Loucy (cell line): ENCODE results near the gene CRYGA.

Experiments used
- H2AFZ ChIP-seq: fragments of 200-600 bp; sonication (generic); 2 replicates; pipeline ENCODE4 v1.6.0; 2016; ENCODE audit warnings: antibody characterized with exemption, mild to moderate bottlenecking, low read length, moderate library complexity
- H3F3A ChIP-seq: fragments of 200-600 bp; 2 replicates; pipeline ENCODE4 v1.6.0; 2016; ENCODE audit warnings: antibody characterized with exemption, low read depth, mild to moderate bottlenecking
- H3K27me3 ChIP-seq: fragments of 200-600 bp; sonication (generic); 2 replicates; pipeline ENCODE4 v1.6.1; 2014; ENCODE audit warnings: low read length, mild to moderate bottlenecking; ENCODE audit not compliant: insufficient read depth, poor library complexity, severe bottlenecking
- H3K36me3 ChIP-seq: fragments of 200-600 bp; sonication (generic); 2 replicates; pipeline ENCODE4 v1.6.1; 2016; ENCODE audit warnings: low read length; ENCODE audit not compliant: insufficient read depth
- H3K4me1 ChIP-seq: fragments of 200-600 bp; sonication (generic); 2 replicates; pipeline ENCODE4 v1.5.1; 2014; ENCODE audit warnings: low read length, mild to moderate bottlenecking; ENCODE audit not compliant: insufficient read depth, poor library complexity, severe bottlenecking
- H3K4me2 ChIP-seq: fragments of 200-600 bp; sonication (generic); 2 replicates; pipeline ENCODE4 v1.6.0; 2014; ENCODE audit warnings: antibody characterized with exemption, low read length, low read depth, mild to moderate bottlenecking; ENCODE audit not compliant: poor library complexity, severe bottlenecking
- H3K4me3 ChIP-seq: fragments of 200-600 bp; sonication (generic); 2 replicates; pipeline ENCODE4 v1.5.1; 2014; ENCODE audit warnings: low read length, mild to moderate bottlenecking, mixed read lengths; ENCODE audit not compliant: poor library complexity, severe bottlenecking
- H3K79me2 ChIP-seq: fragments of 200-600 bp; sonication (generic); 2 replicates; pipeline ENCODE4 v1.6.1; 2014; ENCODE audit warnings: low read length; ENCODE audit not compliant: insufficient read depth
- H3K9ac ChIP-seq: fragments of 200-600 bp; sonication (generic); 2 replicates; pipeline ENCODE4 v1.6.0; 2014; ENCODE audit warnings: mild to moderate bottlenecking, low read depth, low read length, moderate library complexity; ENCODE audit not compliant: poor library complexity, severe bottlenecking
- H3K9me2 ChIP-seq: fragments of 200-600 bp; sonication (generic); replicated peaks from 2 replicates; pipeline ENCODE4 v1.6.1; 2016; ENCODE audit warnings: low read depth, low read length, mixed read lengths
- H3K9me3 ChIP-seq: fragments of 200-600 bp; sonication (generic); 2 replicates; pipeline ENCODE4 v1.6.1; 2014; ENCODE audit warnings: mild to moderate bottlenecking, antibody characterized with exemption, low read length, low read depth; ENCODE audit not compliant: insufficient read depth
- H4K20me1 ChIP-seq: fragments of 200-600 bp; sonication (generic); 2 replicates; pipeline ENCODE4 v1.6.0; 2014; ENCODE audit warnings: antibody characterized with exemption, low read length, mild to moderate bottlenecking; ENCODE audit not compliant: insufficient read depth, poor library complexity, severe bottlenecking
- CTCF ChIP-seq: fragments of 200-600 bp; sonication (generic); conservative IDR thresholded peaks from 2 replicates; pipeline ENCODE4 v1.5.1; 2014; ENCODE audit warnings: mild to moderate bottlenecking, antibody characterized with exemption, low read length
- EZH2phosphoT487 ChIP-seq: fragments of 200-600 bp; IDR thresholded peaks from 2 replicates; pipeline ENCODE4 v1.6.1; 2018; ENCODE audit warnings: antibody characterized with exemption, mild to moderate bottlenecking, moderate library complexity, borderline replicate concordance

CRYGA gene

GRCh38 chr2:208129744-208130711, 33.4 kb downstream of the CRYGA start, which contains the start of gene CRYGC:
Gene CRYGC (minus strand): TSS chr2:208129828. CDS start chr2:208129792, 36 bp downstream.
- Histone ChIP-seq H3F3A (no peaks in the 10 kb centered on the region), H3K9ac (no peak within 1 kb of the TSS), H3K9me2 (no peaks in the 10 kb centered on the region), H3K4me2 (no peak within 1 kb of the TSS), H3K9me3 (no peaks in the 10 kb centered on the region), H2AFZ (no peak within 1 kb of the TSS), H3K79me2 (no peaks in the 10 kb centered on the region), H3K4me3 (no peak within 1 kb of the TSS), H4K20me1 (no peaks in the 10 kb centered on the region), H3K4me1 (peaks cover 18% of the 10 kb centered on the region), H3K36me3 (no peaks in the 10 kb centered on the region), H3K27me3 (no peaks in the 10 kb centered on the region)
- TF ChIP-seq EZH2phosphoT487 (no peak), CTCF (no peak)

- TF ChIP-seq EZH2phosphoT487 (no peak), CTCF (no peak)
- Histone ChIP-seq H3K4me3 (no peak overlapping the region), H3K9me3 (no peaks in the 10 kb centered on the region), H3K9ac (no peak overlapping the region), H3K27me3 (no peaks in the 10 kb centered on the region), H3K4me1 (peaks cover 5% of the 10 kb centered on the region), H3F3A (no peaks in the 10 kb centered on the region), H3K79me2 (no peaks in the 10 kb centered on the region), H4K20me1 (no peaks in the 10 kb centered on the region), H3K9me2 (no peaks in the 10 kb centered on the region), H3K4me2 (no peak overlapping the region), H2AFZ (no peak overlapping the region), H3K36me3 (no peaks in the 10 kb centered on the region)
Measured at GRCh38 chr2:208128136-208128535, 35.3 kb downstream of the CRYGA start.

- no peaks in the 10 kb centered on the region for H3K36me3 ChIP-seq
- no peak for TF ChIP-seq CTCF
- no peak for TF ChIP-seq EZH2phosphoT487
Measured at GRCh38 chr2:208127090-208127489, 36.3 kb downstream of the CRYGA start.

More at GRCh38 chr2:208127090-208127489, 36.3 kb downstream of the CRYGA start:
- H2AFZ ChIP-seq: no peak overlapping the region
- no peaks in the 10 kb centered on the region for H4K20me1 ChIP-seq
- no peaks in the 10 kb centered on the region for H3K4me1 ChIP-seq
- no peaks in the 10 kb centered on the region for H3K9me2 ChIP-seq
- no peak overlapping the region for H3K4me3 ChIP-seq
- no peaks in the 10 kb centered on the region for H3K27me3 ChIP-seq
- no peaks in the 10 kb centered on the region for H3K79me2 ChIP-seq
- no peak overlapping the region for H3K4me2 ChIP-seq
- H3K9me3 ChIP-seq: no peaks in the 10 kb centered on the region
- no peak overlapping the region for H3K9ac ChIP-seq
- no peaks in the 10 kb centered on the region for H3F3A ChIP-seq
